HG03175 (cell line): Measurements from ENCODE around the gene PRRC2B.
"Not testable (repeated sequence)": the region's sequence is repeated elsewhere in the genome, so short reads cannot be mapped to it uniquely, and the experiment has no call there.

Source experiments
- ATAC-seq: cut with Tn5 transposase; IDR thresholded peaks from one replicate; pipeline ENCODE4 v1.9.1; 2021; ENCODE audit warnings: mild to moderate bottlenecking, moderate library complexity; ENCODE audit not compliant: unreplicated experiment

PRRC2B gene

GRCh38 chr9:131468031-131468430 lies 74.1 kb downstream of the PRRC2B start:
- ATAC-seq = no peak

GRCh38 chr9:131469356-131469755 lies 75.5 kb downstream of the PRRC2B start:
- ATAC-seq = no peak

GRCh38 chr9:131469951-131470350 lies 76.1 kb downstream of the PRRC2B start:
- ATAC-seq = no peak

GRCh38 chr9:131470581-131470991 lies 76.7 kb downstream of the PRRC2B start:
- no peak for ATAC-seq

- not testable (repeated sequence) for ATAC-seq
These were observed 78.2 kb downstream of the PRRC2B start for GRCh38 chr9:131472085-131472484.

- no peak for ATAC-seq
These were observed 79.5 kb downstream of the PRRC2B start for GRCh38 chr9:131473198-131473885.

- ATAC-seq = no peak
These were observed 80.0 kb downstream of the PRRC2B start for GRCh38 chr9:131473891-131474290.

GRCh38 chr9:131474711-131475110 lies 80.8 kb downstream of the PRRC2B start:
- ATAC-seq = no peak

- ATAC-seq = no peak
These were observed 81.4 kb downstream of the PRRC2B start for GRCh38 chr9:131475111-131475955.

- ATAC-seq = no peak
These were observed 82.3 kb downstream of the PRRC2B start for GRCh38 chr9:131475956-131476776.

- no peak for ATAC-seq
These were observed 83.0 kb downstream of the PRRC2B start for GRCh38 chr9:131476777-131477345.

- ATAC-seq = no peak
These were observed 83.5 kb downstream of the PRRC2B start for GRCh38 chr9:131477367-131477766.

GRCh38 chr9:131477816-131478419 lies 84.0 kb downstream of the PRRC2B start:
- no peak for ATAC-seq

GRCh38 chr9:131478421-131478868 lies 84.6 kb downstream of the PRRC2B start:
- no peak for ATAC-seq

- ATAC-seq = no peak
These were observed 85.0 kb downstream of the PRRC2B start for GRCh38 chr9:131478911-131479310.

GRCh38 chr9:131480258-131480657 lies 86.4 kb downstream of the PRRC2B start:
- no peak for ATAC-seq

GRCh38 chr9:131481441-131482342 lies 87.8 kb downstream of the PRRC2B start:
- ATAC-seq = no peak

- no peak for ATAC-seq
These were observed 88.6 kb downstream of the PRRC2B start for GRCh38 chr9:131482343-131483006.
